ENCODE data around the gene SRSF9. TPM values are rescaled to one million over a fixed set of nuclear protein-coding genes. Genes with fewer than 3 reads are reported as not detected.

SRSF9 gene
- total RNA-seq, 1 experiment from 2014 or later = 302 TPM

DNA sequence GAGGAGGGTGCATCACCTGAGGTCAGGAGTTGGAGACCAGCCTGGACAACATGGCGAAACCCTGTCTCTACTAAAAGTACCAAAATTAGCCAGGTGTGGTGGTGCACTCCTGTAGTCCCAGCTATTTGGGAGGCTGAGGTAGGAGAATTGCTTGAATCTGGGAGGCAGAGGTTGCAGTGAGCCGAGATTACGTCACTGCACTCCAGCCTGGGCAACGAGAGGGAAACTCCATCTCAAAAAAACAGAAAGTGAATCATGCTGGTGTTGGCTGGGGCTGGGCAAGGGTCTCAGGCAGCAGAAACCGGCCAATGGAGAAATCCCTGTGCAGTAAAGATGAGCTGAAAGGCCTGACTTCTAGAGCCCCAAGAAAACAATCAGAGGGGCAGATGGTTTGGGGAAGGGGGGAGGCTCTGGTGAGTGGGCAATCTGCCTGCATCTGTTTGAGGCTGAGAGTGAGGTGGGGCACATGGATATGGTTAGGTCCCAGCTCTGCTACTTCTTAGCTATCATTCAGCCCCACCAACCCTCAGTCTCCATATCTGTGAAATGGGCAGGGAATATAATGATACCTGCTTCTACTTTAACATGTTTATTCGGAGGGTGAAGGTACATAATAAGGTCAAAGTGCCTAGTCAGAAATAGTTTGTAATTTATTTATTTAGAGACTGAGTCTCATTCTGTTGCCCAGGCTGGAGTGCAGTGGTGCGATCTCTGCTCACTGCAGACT, 52.9 kb downstream of the SRSF9 start:
- H3K4me1 Mint-ChIP-seq = peaks cover 27 to 29% of the 10 kb centered on the region in 2 experiments

More for the DNA sequence above, 52.9 kb downstream of the SRSF9 start:
- TF ChIP-seq, protein P1, sequence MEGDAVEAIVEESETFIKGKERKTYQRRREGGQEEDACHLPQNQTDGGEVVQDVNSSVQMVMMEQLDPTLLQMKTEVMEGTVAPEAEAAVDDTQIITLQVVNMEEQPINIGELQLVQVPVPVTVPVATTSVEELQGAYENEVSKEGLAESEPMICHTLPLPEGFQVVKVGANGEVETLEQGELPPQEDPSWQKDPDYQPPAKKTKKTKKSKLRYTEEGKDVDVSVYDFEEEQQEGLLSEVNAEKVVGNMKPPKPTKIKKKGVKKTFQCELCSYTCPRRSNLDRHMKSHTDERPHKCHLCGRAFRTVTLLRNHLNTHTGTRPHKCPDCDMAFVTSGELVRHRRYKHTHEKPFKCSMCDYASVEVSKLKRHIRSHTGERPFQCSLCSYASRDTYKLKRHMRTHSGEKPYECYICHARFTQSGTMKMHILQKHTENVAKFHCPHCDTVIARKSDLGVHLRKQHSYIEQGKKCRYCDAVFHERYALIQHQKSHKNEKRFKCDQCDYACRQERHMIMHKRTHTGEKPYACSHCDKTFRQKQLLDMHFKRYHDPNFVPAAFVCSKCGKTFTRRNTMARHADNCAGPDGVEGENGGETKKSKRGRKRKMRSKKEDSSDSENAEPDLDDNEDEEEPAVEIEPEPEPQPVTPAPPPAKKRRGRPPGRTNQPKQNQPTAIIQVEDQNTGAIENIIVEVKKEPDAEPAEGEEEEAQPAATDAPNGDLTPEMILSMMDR (conservative IDR thresholded peaks at IDR 0.05) = no peak
- Histone ChIP-seq H3K79me2 (ENCODE audit: insufficient read depth, low read length) (no peaks in the 10 kb centered on the region), H2BK20ac (ENCODE audit: low read depth, low read length, poor library complexity, severe bottlenecking) (no peak overlapping the region), H3K18ac (ENCODE audit: insufficient read length, low read depth, low read length) (no peak overlapping the region), H3K9ac (ENCODE audit: extremely low read depth, insufficient read length, low read length) (no peak overlapping the region), H2BK5ac (ENCODE audit: insufficient read length, low read length) (no peak overlapping the region), H4K8ac (replicated peaks; ENCODE audit: insufficient read length, low read depth, low read length) (no peak overlapping the region), H4K20me1 (ENCODE audit: control insufficient read depth, insufficient read depth, insufficient read length) (no peaks in the 10 kb centered on the region), H3T11ph (ENCODE audit: low read length) (no peak overlapping the region), H3K4me2 (ENCODE audit: insufficient read depth, insufficient read length, low read length) (no peak overlapping the region), H3K27ac (ENCODE audit: insufficient read length, low read depth, low read length) (no peak overlapping the region), H2BK120ac (ENCODE audit: low read depth, low read length, poor library complexity, severe bottlenecking) (no peak overlapping the region), H4K5ac (ENCODE audit: insufficient read length, low read depth, low read length) (no peak overlapping the region), H2BK12ac (ENCODE audit: insufficient read length, low read depth, low read length) (no peak overlapping the region), H2AFZ (ENCODE audit: low read length) (no peak overlapping the region), H3K23ac (ENCODE audit: insufficient read length, low read depth, low read length) (no peak overlapping the region), H3K56ac (ENCODE audit: insufficient read length, low read depth, low read length) (no peak overlapping the region), H2AK5ac (ENCODE audit: insufficient read length, low read length) (no peak overlapping the region), H3K27me3 (ENCODE audit: insufficient read depth, low read length) (no peaks in the 10 kb centered on the region), H3K14ac (ENCODE audit: insufficient read depth, low read length) (no peak overlapping the region), H3K79me1 (ENCODE audit: insufficient read depth, low read depth, low read length, poor library complexity, severe bottlenecking) (no peaks in the 10 kb centered on the region), H3K9me3 (ENCODE audit: control insufficient read depth, low read depth, low read length) (no peaks in the 10 kb centered on the region), H3K23me2 (ENCODE audit: insufficient read length, low read depth, low read length, poor library complexity, severe bottlenecking) (no peaks in the 10 kb centered on the region), H3K4me1 (ENCODE audit: insufficient read depth, low read length) (no peaks in the 10 kb centered on the region), H2BK15ac (ENCODE audit: low read depth, low read length) (no peak overlapping the region), H4K91ac (ENCODE audit: insufficient read length, low read depth, low read length) (no peak overlapping the region), H3K4ac (ENCODE audit: low read depth, low read length) (no peak overlapping the region)
- H3K27me3 Mint-ChIP-seq (ENCODE audit: low read depth) = peaks cover 5% of the 10 kb centered on the region
- H3K4me3 Mint-ChIP-seq = no peak overlapping the region
- WGBS (ENCODE audit: extremely low coverage, insufficient read length, low lambda C conversion rate) = no CpG with 5 or more reads among the region's 7 CpGs
- no peaks in the 10 kb centered on the region; a peak in 1 of 5 replicates for H3K9me3 Mint-ChIP-seq
- H3K27ac Mint-ChIP-seq = peak overlapping the region in 1 of 3 experiments; percentile 82; a peak in 1 of 7 replicates
- no peak for DNase-seq
- H3K36me3 Mint-ChIP-seq (ENCODE audit: insufficient read depth in 1 of 3, low read depth in 3 of 3) = no peaks in the 10 kb centered on the region; a peak in 1 of 7 replicates

Measured in H9 (cell line).